GM12891 (cell line): Measurements from ENCODE around the gene LYPD1.

ENCODE experiments used
- DNase-seq: peaks from one replicate; pipeline ENCODE4 v3.0.0; 2011; ENCODE audit warnings: low spot score; ENCODE audit not compliant: insufficient read length
- FAIRE-seq: peaks from 2 replicates; lab custom pipeline; 2011; peaks lifted over from hg19 to GRCh38; lab: Jason Lieb, UNC
- PAX5 ChIP-seq: IDR thresholded peaks from 2 replicates; pipeline ENCODE4 v1.6.1; 2011; ENCODE audit warnings: low read length, moderate library complexity, mild to moderate bottlenecking; ENCODE audit not compliant: insufficient read depth, severe bottlenecking
- POLR2A ChIP-seq: IDR thresholded peaks from 2 replicates; pipeline ENCODE4 v1.6.1; 2011; ENCODE audit warnings: low read depth, low read length, control low read depth
- POLR2AphosphoS5 ChIP-seq: IDR thresholded peaks from 2 replicates; pipeline ENCODE4 v1.6.1; 2011; ENCODE audit warnings: low read depth, low read length, control low read depth
- POU2F2 ChIP-seq: IDR thresholded peaks from 2 replicates; pipeline ENCODE4 v1.6.1; 2011; ENCODE audit warnings: low read depth, mild to moderate bottlenecking, control low read depth, low read length, moderate library complexity
- SPI1 ChIP-seq: IDR thresholded peaks from 2 replicates; pipeline ENCODE4 v1.6.1; 2011; ENCODE audit warnings: low read depth, low read length, control low read depth
- TAF1 ChIP-seq: IDR thresholded peaks from 2 replicates; pipeline ENCODE4 v1.6.1; 2011; ENCODE audit warnings: low read depth, low read length, control low read depth

LYPD1 gene

DNA sequence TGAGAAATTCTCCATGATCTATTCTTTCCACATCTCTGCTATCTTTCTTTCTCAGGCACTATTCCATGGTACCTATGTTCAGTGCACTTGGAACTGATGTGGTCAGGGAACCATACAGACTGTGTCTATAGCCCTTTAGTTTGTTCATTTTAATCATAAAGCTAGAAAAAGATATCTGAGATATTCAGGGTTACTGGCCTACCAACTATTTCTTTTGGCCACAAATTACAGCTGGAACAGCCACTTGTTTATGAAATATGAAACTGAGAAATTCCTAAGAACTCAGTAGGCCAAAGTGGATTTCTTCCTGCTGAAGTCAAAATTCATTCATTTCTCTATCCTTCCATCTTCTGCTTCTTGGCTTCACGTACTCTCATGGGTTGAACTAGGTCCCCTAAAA is 22.8 kb upstream of the LYPD1 start:
- FAIRE-seq (no peak), DNase-seq (no peak)
- TF ChIP-seq POLR2A: no peak

DNA sequence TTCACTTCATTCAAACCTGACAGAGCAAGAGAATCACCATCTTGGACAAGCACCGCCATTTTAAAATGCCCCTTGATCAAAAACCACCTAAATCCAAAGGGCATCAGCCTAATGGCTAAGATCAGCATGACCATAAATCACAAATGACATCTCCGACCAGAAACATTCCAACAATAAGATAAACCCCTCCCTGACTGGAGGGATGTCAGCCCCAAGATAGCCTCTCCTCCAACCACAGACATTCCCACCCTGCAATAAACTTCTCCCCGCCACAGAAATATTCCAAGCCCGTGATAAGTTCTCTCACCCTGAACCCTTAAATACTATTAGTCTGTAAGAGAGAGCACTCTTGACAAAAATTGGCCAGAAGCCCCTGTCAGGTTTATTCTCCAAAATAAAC is 21.6 kb upstream of the LYPD1 start:
- no peak for TF ChIP-seq PAX5
- TF ChIP-seq POU2F2: no peak
- TF ChIP-seq SPI1: no peak
- TF ChIP-seq TAF1: no peak
- no peak for TF ChIP-seq POLR2AphosphoS5
- no peak for TF ChIP-seq POLR2A
- DNase-seq: no peak
- no peak for FAIRE-seq

- DNase-seq (no peak), FAIRE-seq (no peak)
Measured at GRCh38 chr2:132690664-132691303, 20.8 kb upstream of the LYPD1 start.

DNA sequence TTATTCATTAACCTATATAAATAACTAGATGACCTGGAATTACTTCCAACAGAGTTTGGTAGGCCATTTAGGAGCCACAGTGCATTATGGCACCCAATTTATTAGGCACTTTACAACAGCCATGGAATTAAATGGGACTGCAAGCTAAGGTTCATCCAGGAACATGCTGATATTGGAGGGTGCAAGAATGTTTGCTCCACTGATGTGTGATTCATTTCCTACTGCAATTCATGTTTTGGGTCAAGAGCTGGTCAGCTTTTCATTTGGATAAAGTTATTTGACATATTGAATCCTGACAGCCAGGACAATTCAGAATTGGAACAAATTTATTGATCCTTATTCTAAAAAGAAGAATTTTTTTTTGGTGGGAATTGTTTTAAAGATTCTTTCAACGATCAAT is 11.8 kb upstream of the LYPD1 start:
- TF ChIP-seq POLR2AphosphoS5 (no peak), POLR2A (no peak), SPI1 (no peak), TAF1 (no peak), POU2F2 (no peak), PAX5 (no peak)
- FAIRE-seq: no peak
- DNase-seq: no peak

More at GRCh38 chr2:132690664-132691303, 20.8 kb upstream of the LYPD1 start:
- TF ChIP-seq POLR2A: no peak
- no peak for TF ChIP-seq SPI1
- TF ChIP-seq TAF1: no peak

- TF ChIP-seq PAX5 (no peak), POLR2AphosphoS5 (no peak), SPI1 (no peak), POLR2A (no peak), TAF1 (no peak), POU2F2 (no peak)
- no peak for FAIRE-seq
- no peak for DNase-seq
Measured at GRCh38 chr2:132680544-132680943, 10.5 kb upstream of the LYPD1 start.

GRCh38 chr2:132678483-132678882 is 8.5 kb upstream of the LYPD1 start:
- FAIRE-seq: no peak
- DNase-seq: no peak
- TF ChIP-seq TAF1: no peak
- TF ChIP-seq POLR2AphosphoS5: no peak
- TF ChIP-seq POU2F2: no peak
- no peak for TF ChIP-seq POLR2A
- no peak for TF ChIP-seq SPI1
- TF ChIP-seq PAX5: no peak

DNA sequence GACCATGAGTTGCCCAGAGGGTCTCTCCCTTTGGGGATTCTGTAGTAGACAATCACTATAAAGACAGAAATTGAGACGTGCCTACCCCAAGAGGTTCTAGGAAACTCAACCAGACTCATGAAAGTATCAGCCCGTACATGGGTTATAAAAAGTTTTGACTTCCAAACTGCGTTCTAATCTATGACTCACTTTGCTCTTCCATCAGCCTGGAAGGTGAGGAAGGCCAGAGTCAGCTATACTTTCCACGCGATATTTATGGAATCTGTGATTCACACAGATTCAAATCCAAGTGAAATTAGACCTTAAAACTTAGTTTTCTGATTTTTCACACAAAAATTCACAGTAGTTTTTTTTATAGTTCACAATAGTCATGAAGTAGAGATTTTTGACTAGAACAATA is 7.7 kb upstream of the LYPD1 start:
- TF ChIP-seq POLR2AphosphoS5 (no peak), TAF1 (no peak), PAX5 (no peak), POLR2A (no peak), POU2F2 (no peak), SPI1 (no peak)
- FAIRE-seq: no peak
- no peak for DNase-seq

GRCh38 chr2:132676999-132677398 is 7.0 kb upstream of the LYPD1 start:
- DNase-seq (no peak), FAIRE-seq (no peak)
- TF ChIP-seq POLR2A (no peak), TAF1 (no peak), POLR2AphosphoS5 (no peak), SPI1 (no peak), PAX5 (no peak), POU2F2 (no peak)

- no peak for TF ChIP-seq TAF1
- FAIRE-seq (no peak), DNase-seq (no peak)
Measured at GRCh38 chr2:132671151-132671835, 1.3 kb upstream of the LYPD1 start.

DNA sequence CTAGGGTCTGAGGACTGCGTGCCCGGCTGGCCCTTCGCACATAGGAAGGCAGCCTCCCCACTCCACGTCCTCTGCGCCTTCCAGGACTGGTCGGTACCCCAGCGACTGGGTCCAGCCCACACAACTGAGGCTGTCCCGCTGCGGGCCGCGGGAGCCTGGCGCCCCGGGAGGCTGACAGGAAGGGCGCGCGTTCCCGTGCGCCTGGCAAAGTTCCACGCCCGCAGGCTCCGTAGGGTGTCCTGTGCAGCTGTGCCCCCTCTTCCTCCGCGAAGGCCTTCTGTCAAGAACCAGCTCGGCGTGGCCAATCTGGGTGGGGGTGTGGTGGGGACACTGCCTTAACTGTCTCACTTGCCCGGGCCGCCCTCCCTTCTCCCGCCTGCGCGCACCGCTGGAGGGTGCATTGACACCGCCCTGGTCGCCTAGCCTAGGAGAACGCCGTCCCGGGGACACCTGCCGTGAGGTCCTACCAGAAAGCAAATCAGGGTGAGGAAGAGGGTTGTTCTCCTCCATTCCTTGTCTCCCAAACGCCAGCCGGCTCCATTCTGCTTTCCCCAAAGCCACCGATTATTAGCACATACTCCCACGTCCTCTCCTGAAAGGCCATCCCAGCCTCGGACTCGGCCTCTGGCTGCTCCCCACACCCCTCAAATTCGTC is 618 bp upstream of the LYPD1 start:
- no peak for FAIRE-seq
- no peak for DNase-seq
- TF ChIP-seq POLR2A (no peak), POLR2AphosphoS5 (no peak), SPI1 (no peak), POU2F2 (no peak), PAX5 (no peak), TAF1 (no peak)
